ENCODE results near the gene FOLR1.

GRCh38 chr11:72208281-72208680, 16.3 kb downstream of the FOLR1 start:
- TF ChIP-seq POLR2AphosphoS5 (IDR thresholded peaks at IDR 0.05; ENCODE audit: borderline replicate concordance, low read depth, low read length), result no peak
- no peak for TF ChIP-seq EZH2 (IDR thresholded peaks at IDR 0.05)
